IPS DF 19.7 (cell line): Measurements from ENCODE around the gene LRRC4.

Source experiments
- DNase-seq: peaks from one replicate; pipeline ENCODE4 v3.0.0-alpha.2; 2013; ENCODE audit warnings: low read depth, low spot score

Gene LRRC4

DNA sequence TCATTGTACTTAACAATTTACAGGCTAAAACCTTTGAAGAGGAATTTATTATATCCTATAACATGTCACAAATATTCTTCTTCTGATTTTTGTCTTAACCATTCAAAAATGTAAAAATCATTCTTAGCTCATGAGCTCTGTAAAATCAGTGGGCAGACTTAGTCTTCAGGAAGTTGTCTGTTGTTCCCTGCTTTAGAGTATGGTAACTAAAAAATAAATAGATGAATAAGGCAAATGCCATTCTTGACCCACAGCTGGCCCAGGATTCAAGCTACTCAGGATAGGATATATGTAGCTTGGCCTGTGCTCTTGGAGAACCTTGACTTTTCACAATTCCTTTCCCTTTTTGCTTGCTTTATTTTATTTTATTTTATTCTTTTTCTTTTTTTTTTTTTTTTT is 51.5 kb downstream of the LRRC4 start:
- no peak for DNase-seq

DNA sequence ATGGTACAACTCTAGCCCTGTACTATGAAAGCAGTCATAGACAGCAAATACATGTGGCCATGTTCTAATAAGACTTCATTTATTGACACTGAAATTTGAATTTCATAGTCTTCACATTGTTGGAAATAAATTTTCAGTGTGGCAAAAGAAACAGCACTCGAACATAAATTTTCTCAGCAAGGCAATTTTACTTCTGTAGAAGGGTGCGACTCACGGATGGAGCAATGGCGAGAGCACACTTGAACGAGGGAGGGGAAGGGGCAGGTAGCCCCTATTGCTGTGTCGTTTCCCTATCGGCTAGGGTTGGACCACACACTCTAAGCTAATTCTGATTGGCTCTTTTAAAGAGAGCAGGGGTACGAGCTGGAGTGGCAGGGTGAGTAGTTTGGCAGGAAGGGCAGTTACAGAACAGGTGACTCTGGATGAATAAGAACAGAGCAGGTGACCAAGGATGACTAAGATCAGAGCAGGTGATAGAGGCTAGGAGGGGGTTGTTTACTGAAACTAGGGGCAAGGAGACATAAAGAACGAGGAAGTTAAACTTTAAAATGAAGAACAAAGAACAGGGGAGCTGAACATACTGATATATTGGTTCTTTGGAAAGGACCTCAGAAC is 52.0 kb downstream of the LRRC4 start:
- DNase-seq = no peak

DNA sequence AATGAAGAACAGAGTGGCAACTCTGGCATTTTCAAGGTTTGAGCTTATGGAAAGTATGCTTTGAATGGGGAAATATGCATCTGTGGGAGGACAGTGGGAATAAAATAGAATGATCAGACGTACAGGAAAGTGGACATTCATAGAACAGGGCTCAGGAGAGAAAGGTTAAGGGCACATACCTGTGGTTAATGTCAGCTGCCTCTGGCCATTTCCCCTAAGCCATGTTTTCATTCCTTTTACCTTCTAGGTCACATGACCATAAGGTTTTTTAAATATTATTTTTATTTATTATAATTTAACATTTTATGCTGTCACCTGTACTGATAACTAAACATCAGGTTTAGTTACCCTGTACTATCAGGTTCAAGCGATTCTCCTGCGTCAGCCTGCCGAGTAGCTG is 52.8 kb downstream of the LRRC4 start:
- no peak for DNase-seq
